Caco-2 (cell line): ENCODE measurements around the gene PPM1J. TPM values are rescaled to one million over a fixed set of nuclear protein-coding genes. Genes with fewer than 3 reads are reported as not detected.

ENCODE experiments used
- BruUV-seq: library from RNA; stranded (reverse); fragments of 400-500 nt; replicated peaks from 2 replicates; lab custom pipeline; 2021; lab: Mats Ljungman, UMichigan
- CTCF ChIA-PET: fragments of 300-600 bp; sonication (Branson Sonifier 250); formaldehyde crosslinking; loops from one replicate; lab custom pipeline; 2022; ENCODE audit warnings: antibody characterized with exemption; lab: Charles Lee
- POLR2A ChIA-PET: fragments of 300-600 bp; sonication (Branson Sonifier 250); formaldehyde crosslinking; loops from one replicate; lab custom pipeline; 2022; ENCODE audit warnings: antibody characterized with exemption; lab: Charles Lee
- DNase-seq, 2 experiments: peaks; one replicate each; pipeline versions ENCODE4 v3.0.0 to v3.0.0-alpha.2; 2020 to 2022
- H3K27me3 ChIP-seq: replicated peaks from 2 replicates; pipeline ENCODE4 v1.6.0; 2011; ENCODE audit warnings: low read length; ENCODE audit not compliant: control insufficient read depth, insufficient read depth
- H3K36me3 ChIP-seq: 2 replicates; pipeline ENCODE4 v1.5.1; 2011; ENCODE audit warnings: low read length; ENCODE audit not compliant: control insufficient read depth, insufficient read depth
- H3K4me1 ChIP-seq: fragments of 250-450 bp; sonication (Bioruptor Pico); 2 replicates; pipeline ENCODE4 v1.5.1; 2020; ENCODE audit warnings: mild to moderate bottlenecking
- H3K4me3 ChIP-seq: 2 replicates; pipeline ENCODE4 v1.5.1; 2011; ENCODE audit warnings: low read depth, mild to moderate bottlenecking, control low read depth, low read length
- H3K9me3 ChIP-seq: fragments of 250-450 bp; sonication (Bioruptor Pico); 2 replicates; pipeline ENCODE4 v1.5.1; 2020; ENCODE audit warnings: mild to moderate bottlenecking, moderate library complexity
- H3K27ac Mint-ChIP-seq: one replicate; pipeline ENCODE4 v1.8.0; 2022; ENCODE audit warnings: mixed read lengths; ENCODE audit not compliant: unreplicated experiment
- H3K27me3 Mint-ChIP-seq: one replicate; pipeline ENCODE4 v1.8.0; 2022; ENCODE audit warnings: mixed read lengths; ENCODE audit not compliant: insufficient read depth, unreplicated experiment
- H3K36me3 Mint-ChIP-seq: one replicate; pipeline ENCODE4 v1.8.0; 2022; ENCODE audit warnings: mild to moderate bottlenecking, mixed read lengths; ENCODE audit not compliant: insufficient read depth, unreplicated experiment
- H3K4me1 Mint-ChIP-seq: one replicate; pipeline ENCODE4 v1.8.0; 2022; ENCODE audit warnings: low read depth, mixed read lengths; ENCODE audit not compliant: unreplicated experiment
- H3K4me3 Mint-ChIP-seq: one replicate; pipeline ENCODE4 v1.8.0; 2022; ENCODE audit warnings: mild to moderate bottlenecking, moderate library complexity, mixed read lengths; ENCODE audit not compliant: unreplicated experiment
- H3K9me3 Mint-ChIP-seq: one replicate; pipeline ENCODE4 v1.8.0; 2022; ENCODE audit warnings: mixed read lengths; ENCODE audit not compliant: unreplicated experiment
- CTCF ChIP-seq, 2 experiments: fragments of 200-600 bp in 1 of 2; IDR thresholded peaks; 1 replicate in 1 of 2; 2 replicates in 1 of 2; pipeline versions ENCODE4 v1.5.1 to v1.8.0; 2011 to 2022; ENCODE audit warnings: antibody characterized with exemption in 1 of 2, control low read depth in 1 of 2, inconsistent platforms in 1 of 2, low read depth in 1 of 2, low read length in 1 of 2, mild to moderate bottlenecking in 1 of 2, moderate library complexity in 1 of 2; ENCODE audit not compliant: insufficient read depth in 1 of 2, severe bottlenecking in 1 of 2, unreplicated experiment in 1 of 2
- intact Hi-C: fragments of 100-400 bp; cut with micrococcal nuclease; formaldehyde crosslinking; loops from one replicate; pipeline ENCODE4 v1.10.0; 2022; ENCODE audit not compliant: unreplicated experiment
- total RNA-seq: library from RNA; stranded (reverse); gene quantifications from 2 replicates; pipeline ENCODE4 v1.2.3, GENCODE V29; 2022

Gene PPM1J
- total RNA-seq, 1 experiment from 2014 or later: 1.5 TPM

- ChIA-PET POLR2A (interaction anchor here (0.5 kb wide), 1 partner anchor 324 kb away, joined by 3 read pairs; no protein-coding TSS in a partner anchor), CTCF (interaction anchor here (1.2 to 3.7 kb wide), 3 partner anchors 87 to 355 kb away, joined by 4 to 55 read pairs (median 24); partner anchors contain the start of genes LRIG2 and SLC16A1)
- Histone ChIP-seq H3K4me3 (no peak overlapping the region), H3K9me3 (no peaks in the 10 kb centered on the region), H3K36me3 (no peaks in the 10 kb centered on the region), H3K4me1 (peaks cover 13% of the 10 kb centered on the region; the same call in 1 of the 2 replicates), H3K27me3 (no peaks in the 10 kb centered on the region)
- intact Hi-C loops: loop anchor here (2.0 kb wide), 1 partner anchor 355 kb away; the partner anchor contains the start of gene LRIG2
- Mint-ChIP-seq H3K4me1 (peaks cover 12% of the 10 kb centered on the region), H3K9me3 (no peaks in the 10 kb centered on the region), H3K36me3 (no peaks in the 10 kb centered on the region), H3K4me3 (no peak overlapping the region), H3K27ac (no peak overlapping the region), H3K27me3 (no peaks in the 10 kb centered on the region)
- TF ChIP-seq CTCF (IDR thresholded peaks at IDR 0.05; ENCODE audit: insufficient read depth in 1 of 2, low read depth in 1 of 2, low read length in 1 of 2, severe bottlenecking in 1 of 2, unreplicated experiment in 1 of 2): no peak
- BruUV-seq: no TSS peak
- no peak for DNase-seq
Measured at GRCh38 chr1:112717263-112717873, 2.2 kb upstream of the PPM1J start.

GRCh38 chr1:112716133-112716720 lies 1.1 kb upstream of the PPM1J start:
- Mint-ChIP-seq H3K4me3 (peak overlapping the region; percentile 87), H3K27me3 (no peaks in the 10 kb centered on the region), H3K27ac (no peak overlapping the region), H3K36me3 (no peaks in the 10 kb centered on the region), H3K4me1 (peaks cover 11% of the 10 kb centered on the region), H3K9me3 (no peaks in the 10 kb centered on the region)
- no peaks in the 10 kb centered on the region for H3K9me3 ChIP-seq
- peaks cover 8% of the 10 kb centered on the region; the same call in 1 of the 2 replicates for H3K4me1 ChIP-seq
- intact Hi-C loops: loop anchor here (1.0 to 2.0 kb wide), 4 partner anchors 88 to 357 kb away; partner anchors contain the start of gene LRIG2
- DNase-seq: peak; percentile 81 to 84
- H3K36me3 ChIP-seq: no peaks in the 10 kb centered on the region
- TF ChIP-seq CTCF (IDR thresholded peaks at IDR 0.05; ENCODE audit: insufficient read depth in 1 of 2, low read depth in 1 of 2, low read length in 1 of 2, severe bottlenecking in 1 of 2, unreplicated experiment in 1 of 2): peak; percentile 82 to 92
- ChIA-PET CTCF (interaction anchor here (0.5 to 3.7 kb wide), 7 partner anchors 10 to 356 kb away, joined by 4 to 55 read pairs (median 4); partner anchors contain the start of genes LRIG2 and SLC16A1), POLR2A (no interaction called here)
- no peaks in the 10 kb centered on the region for H3K27me3 ChIP-seq
- peak overlapping the region; percentile 41 for H3K4me3 ChIP-seq
- no TSS peak for BruUV-seq
